ENCODE results near the gene APLP2.

DNA sequence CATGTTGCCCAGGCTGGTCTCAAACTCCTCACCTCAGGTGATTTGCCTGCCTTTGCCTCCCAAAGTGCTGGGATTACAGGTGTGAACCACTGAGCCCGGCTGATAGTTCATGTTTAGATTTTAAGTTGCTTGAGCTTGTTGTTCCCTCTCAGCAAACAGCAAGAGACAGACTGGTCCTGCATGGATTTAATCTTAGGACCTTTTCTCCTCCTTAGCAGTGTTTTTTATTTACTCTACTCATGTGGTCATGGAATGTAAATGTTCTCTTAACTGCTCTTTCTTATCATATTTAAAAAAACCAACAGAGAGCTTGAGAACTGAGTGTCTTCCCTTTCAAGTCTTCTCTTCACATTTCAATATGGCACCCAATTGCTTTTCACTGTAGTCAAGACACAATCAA is 44.3 kb upstream of the APLP2 start:
- TF ChIP-seq CEBPB (IDR thresholded peaks at IDR 0.05) (no peak), TEAD4 (IDR thresholded peaks at IDR 0.05) (no peak), FOXM1 (IDR thresholded peaks at IDR 0.05; ENCODE audit: borderline replicate concordance, low read depth) (no peak), TAF1 (IDR thresholded peaks at IDR 0.05; ENCODE audit: low read depth) (no peak)
- TF ChIP-seq, protein P1, sequence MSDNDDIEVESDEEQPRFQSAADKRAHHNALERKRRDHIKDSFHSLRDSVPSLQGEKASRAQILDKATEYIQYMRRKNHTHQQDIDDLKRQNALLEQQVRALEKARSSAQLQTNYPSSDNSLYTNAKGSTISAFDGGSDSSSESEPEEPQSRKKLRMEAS (IDR thresholded peaks at IDR 0.05): no peak

Measured in Ishikawa (cell line).